Vagina (tissue), 2 donors: ENCODE results near the gene TENM4. TPM values are rescaled to one million over a fixed set of nuclear protein-coding genes. Genes with fewer than 3 reads are reported as not detected.

Experiments
- DNase-seq, 2 donors: peaks; one replicate each; pipeline ENCODE4 v3.0.0-alpha.2; 2017; ENCODE audit errors: extremely low spot score in 2 of 2
- H3K27ac ChIP-seq: fragments of 200-600 bp; sonication (generic); one replicate; pipeline ENCODE4 v1.5.1; 2019
- H3K27me3 ChIP-seq: fragments of 200-600 bp; sonication (generic); one replicate; pipeline ENCODE4 v1.5.1; 2019
- H3K36me3 ChIP-seq, 2 donors: fragments of 200-600 bp; sonication (generic); one replicate each; pipeline ENCODE4 v1.5.1; 2017 to 2019
- H3K4me1 ChIP-seq: fragments of 200-600 bp; sonication (generic); one replicate; pipeline ENCODE4 v1.5.1; 2019
- H3K4me3 ChIP-seq, 2 donors: fragments of 200-600 bp; sonication (generic); 1 replicate in 1 of 2; 2 replicates in 1 of 2; pipeline ENCODE4 v1.5.1; 2016 to 2019
- H3K9me3 ChIP-seq: fragments of 200-600 bp; sonication (generic); one replicate; pipeline ENCODE4 v1.5.1; 2019
- POLR2A ChIP-seq, 2 donors: fragments of 450-650 bp; IDR thresholded peaks; one replicate each; pipeline ENCODE4 v1.6.1; 2017; ENCODE audit warnings: antibody characterized with exemption in 2 of 2, mild to moderate bottlenecking in 2 of 2, moderate library complexity in 2 of 2
- POLR2AphosphoS5 ChIP-seq, 2 donors: sonication (generic); formaldehyde crosslinking; IDR thresholded peaks; one replicate each; pipeline ENCODE4 v1.9.0; 2017; ENCODE audit warnings: antibody characterized with exemption in 2 of 2, mild to moderate bottlenecking in 2 of 2, low read depth in 1 of 2; ENCODE audit not compliant: insufficient read depth in 1 of 2
- intact Hi-C: fragments of 100-400 bp; cut with DNase I; formaldehyde crosslinking; loops from one replicate; pipeline ENCODE4 v1.15.1; 2023
- total RNA-seq: library from RNA; depleted of rRNA; stranded (reverse); fragments of >200 nt; gene quantifications from one replicate; pipeline ENCODE4 v1.2.3, GENCODE V29; 2016
- TF ChIP-seq, protein P1 (sequence below), 3 experiments: fragments of 450-650 bp in 2 of 3; fragments of 200-600 bp in 1 of 3; sonication (generic) in 1 of 3; IDR thresholded peaks; one replicate each; pipeline ENCODE4 v1.5.1; 2017 to 2019; ENCODE audit warnings: antibody characterized with exemption in 3 of 3, mild to moderate bottlenecking in 2 of 3, moderate library complexity in 2 of 3

TENM4 gene
- total RNA-seq, 1 donor from 2014 or later, result 12.5 TPM

DNA sequence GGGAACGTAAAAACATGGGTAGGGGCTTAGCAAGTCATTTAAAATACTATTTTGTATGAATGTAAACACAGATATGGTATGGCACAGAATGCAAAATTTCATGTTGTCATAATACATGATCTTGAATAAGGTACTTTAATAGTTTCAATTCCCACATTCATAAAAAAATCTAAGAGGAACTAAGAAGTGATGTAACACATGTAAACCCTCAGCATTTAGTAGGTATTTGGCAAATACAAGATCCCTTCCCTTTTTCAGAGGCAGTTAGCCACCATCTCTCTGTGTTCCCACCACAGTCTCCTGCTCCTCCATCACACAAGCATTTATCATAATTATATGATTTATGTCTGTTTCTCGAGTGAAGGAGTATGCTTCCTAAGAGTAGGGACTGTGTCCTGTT is 251.8 kb downstream of the TENM4 start:
- H3K36me3 ChIP-seq, result no peaks in the 10 kb centered on the region
- intact Hi-C loops, result no loop called here
- H3K9me3 ChIP-seq, result no peaks in the 10 kb centered on the region
- no peaks in the 10 kb centered on the region for H3K4me1 ChIP-seq
- no peak overlapping the region for H3K27ac ChIP-seq
- no peak for DNase-seq
- no peaks in the 10 kb centered on the region for H3K27me3 ChIP-seq
- TF ChIP-seq, protein P1, sequence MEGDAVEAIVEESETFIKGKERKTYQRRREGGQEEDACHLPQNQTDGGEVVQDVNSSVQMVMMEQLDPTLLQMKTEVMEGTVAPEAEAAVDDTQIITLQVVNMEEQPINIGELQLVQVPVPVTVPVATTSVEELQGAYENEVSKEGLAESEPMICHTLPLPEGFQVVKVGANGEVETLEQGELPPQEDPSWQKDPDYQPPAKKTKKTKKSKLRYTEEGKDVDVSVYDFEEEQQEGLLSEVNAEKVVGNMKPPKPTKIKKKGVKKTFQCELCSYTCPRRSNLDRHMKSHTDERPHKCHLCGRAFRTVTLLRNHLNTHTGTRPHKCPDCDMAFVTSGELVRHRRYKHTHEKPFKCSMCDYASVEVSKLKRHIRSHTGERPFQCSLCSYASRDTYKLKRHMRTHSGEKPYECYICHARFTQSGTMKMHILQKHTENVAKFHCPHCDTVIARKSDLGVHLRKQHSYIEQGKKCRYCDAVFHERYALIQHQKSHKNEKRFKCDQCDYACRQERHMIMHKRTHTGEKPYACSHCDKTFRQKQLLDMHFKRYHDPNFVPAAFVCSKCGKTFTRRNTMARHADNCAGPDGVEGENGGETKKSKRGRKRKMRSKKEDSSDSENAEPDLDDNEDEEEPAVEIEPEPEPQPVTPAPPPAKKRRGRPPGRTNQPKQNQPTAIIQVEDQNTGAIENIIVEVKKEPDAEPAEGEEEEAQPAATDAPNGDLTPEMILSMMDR (IDR thresholded peaks at IDR 0.05), result no peak
- TF ChIP-seq POLR2AphosphoS5 (IDR thresholded peaks at IDR 0.05; ENCODE audit: insufficient read depth in 1 of 2, low read depth in 1 of 2) (no peak), POLR2A (IDR thresholded peaks at IDR 0.05) (no peak)
- no peak overlapping the region for H3K4me3 ChIP-seq

DNA sequence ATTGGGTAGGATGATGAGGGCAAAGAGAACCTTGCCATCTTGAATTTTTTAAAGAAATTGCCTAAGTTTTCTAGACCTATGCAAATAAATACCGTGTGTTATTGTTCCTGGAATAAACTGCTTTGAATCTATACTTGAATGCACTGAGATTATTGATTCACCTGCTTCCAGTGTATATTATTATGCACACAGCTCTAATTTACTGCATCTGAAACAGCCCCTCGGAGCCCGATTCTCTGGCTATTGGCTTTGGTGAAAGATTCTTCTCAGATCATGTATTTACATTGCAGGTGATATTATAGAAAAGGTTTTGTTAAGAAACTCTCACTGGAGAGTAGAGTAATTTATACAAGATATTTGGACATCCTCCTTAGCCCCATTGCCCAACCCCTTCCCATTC is 254.2 kb downstream of the TENM4 start:
- no peaks in the 10 kb centered on the region for H3K36me3 ChIP-seq
- no peak overlapping the region for H3K27ac ChIP-seq
- intact Hi-C loops, result no loop called here
- no peaks in the 10 kb centered on the region for H3K9me3 ChIP-seq
- no peaks in the 10 kb centered on the region for H3K4me1 ChIP-seq
- TF ChIP-seq, protein P1 (IDR thresholded peaks at IDR 0.05), result no peak
- no peak for TF ChIP-seq POLR2A (IDR thresholded peaks at IDR 0.05)
- TF ChIP-seq POLR2AphosphoS5 (IDR thresholded peaks at IDR 0.05; ENCODE audit: insufficient read depth in 1 of 2, low read depth in 1 of 2), result no peak
- H3K4me3 ChIP-seq, result no peak overlapping the region
- H3K27me3 ChIP-seq, result no peaks in the 10 kb centered on the region
- DNase-seq, result no peak

DNA sequence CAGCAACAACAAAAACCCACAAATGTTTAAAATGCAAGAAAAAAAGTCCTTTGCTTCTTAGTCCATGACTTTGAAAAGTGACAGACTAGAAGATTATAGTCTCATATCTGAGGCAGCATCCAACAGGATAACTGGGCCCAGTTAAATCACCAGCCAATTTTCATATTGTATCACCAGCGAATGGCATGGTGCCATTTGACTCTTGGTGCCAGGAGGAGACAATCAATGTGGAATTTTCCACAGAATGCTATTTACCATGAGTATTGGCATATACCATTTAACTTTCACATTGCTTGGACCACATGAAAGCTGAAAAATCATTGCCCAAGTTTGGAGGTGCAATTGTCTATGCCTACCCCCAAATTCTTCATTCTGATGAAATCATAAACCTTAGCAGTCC is 255.5 kb downstream of the TENM4 start:
- Histone ChIP-seq H3K27me3 (no peaks in the 10 kb centered on the region), H3K9me3 (no peaks in the 10 kb centered on the region), H3K4me1 (no peaks in the 10 kb centered on the region), H3K4me3 (no peak overlapping the region), H3K27ac (no peak overlapping the region), H3K36me3 (no peaks in the 10 kb centered on the region)
- no peak for DNase-seq
- intact Hi-C loops, result no loop called here
- no peak for TF ChIP-seq POLR2AphosphoS5 (IDR thresholded peaks at IDR 0.05; ENCODE audit: insufficient read depth in 1 of 2, low read depth in 1 of 2)
- TF ChIP-seq, protein P1 (IDR thresholded peaks at IDR 0.05), result no peak
- no peak for TF ChIP-seq POLR2A (IDR thresholded peaks at IDR 0.05)

DNA sequence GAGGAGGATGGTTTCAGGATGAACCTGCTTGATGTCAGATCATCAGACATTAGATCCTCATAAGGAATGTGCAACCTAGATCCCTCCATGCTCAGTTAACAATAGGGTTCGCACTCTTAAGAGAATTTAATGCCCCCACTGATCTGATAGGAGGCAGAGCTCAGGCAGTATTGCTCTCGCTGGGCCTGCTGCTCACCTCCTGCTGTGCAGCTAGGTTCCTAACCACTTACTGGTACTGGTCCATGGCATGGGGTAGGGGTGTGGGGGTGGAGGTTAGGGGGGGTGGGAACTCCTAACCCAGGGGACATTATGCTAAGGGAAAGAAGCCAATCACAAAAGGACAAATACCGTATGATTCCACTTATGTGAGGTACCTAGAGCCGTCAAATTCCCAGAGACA is 256.5 kb downstream of the TENM4 start:
- TF ChIP-seq POLR2AphosphoS5 (IDR thresholded peaks at IDR 0.05; ENCODE audit: insufficient read depth in 1 of 2, low read depth in 1 of 2) (no peak), POLR2A (IDR thresholded peaks at IDR 0.05) (no peak)
- TF ChIP-seq, protein P1 (IDR thresholded peaks at IDR 0.05), result no peak
- intact Hi-C loops, result no loop called here

DNA sequence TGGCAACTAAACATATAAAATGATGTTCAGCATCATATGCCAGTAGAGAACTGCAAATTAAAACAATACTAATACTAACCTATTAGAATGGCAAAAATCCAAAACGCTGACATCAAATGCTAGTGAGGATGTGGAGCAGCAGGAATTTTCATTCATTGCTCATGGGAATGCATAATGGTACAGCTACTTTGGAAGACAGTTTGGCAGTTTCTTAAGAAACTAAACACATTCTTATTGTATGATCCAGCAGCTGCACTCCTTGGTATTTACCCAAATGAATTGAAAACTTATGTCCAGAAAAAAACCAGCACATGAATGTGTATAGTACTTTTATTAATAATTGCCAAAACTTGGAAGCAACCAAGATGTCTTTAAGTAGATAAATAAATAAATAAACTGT is 258.0 kb downstream of the TENM4 start:
- Histone ChIP-seq H3K27me3 (no peaks in the 10 kb centered on the region), H3K9me3 (no peaks in the 10 kb centered on the region), H3K27ac (no peak overlapping the region), H3K4me3 (no peak overlapping the region), H3K36me3 (no peaks in the 10 kb centered on the region), H3K4me1 (no peaks in the 10 kb centered on the region)
- intact Hi-C loops, result no loop called here
- no peak for DNase-seq
- TF ChIP-seq POLR2AphosphoS5 (IDR thresholded peaks at IDR 0.05; ENCODE audit: insufficient read depth in 1 of 2, low read depth in 1 of 2), result no peak
- no peak for TF ChIP-seq POLR2A (IDR thresholded peaks at IDR 0.05)

More for the DNA sequence above, 256.5 kb downstream of the TENM4 start:
- Histone ChIP-seq H3K9me3 (no peaks in the 10 kb centered on the region), H3K4me3 (no peak overlapping the region), H3K27me3 (no peaks in the 10 kb centered on the region), H3K36me3 (no peaks in the 10 kb centered on the region), H3K4me1 (no peaks in the 10 kb centered on the region), H3K27ac (no peak overlapping the region)
- no peak for DNase-seq
